ENCODE measurements around the gene LKAAEAR1. TPM values are rescaled to one million over a fixed set of nuclear protein-coding genes. Genes with fewer than 3 reads are reported as not detected.
A peak's percentile ranks its signal among the peaks of the same experiment; 100 is the strongest.

Gene LKAAEAR1
- polyA plus RNA-seq, 1 donor from 2014 or later: 0.83 TPM

- Mint-ChIP-seq H3K9me3 (no peaks in the 10 kb centered on the region), H3K27me3 (peaks cover 26% of the 10 kb centered on the region), H3K27ac (no peak overlapping the region), H3K4me3 (peak overlapping the region in 3 of 4 donors; percentile 54 to 86 (median 83)), H3K36me3 (no peaks in the 10 kb centered on the region), H3K4me1 (peaks cover 0 to 13% (median 2%) of the 10 kb centered on the region in 3 donors)
Observed at GRCh38 chr20:64043768-64044167, 40.4 kb downstream of the LKAAEAR1 start.

GRCh38 chr20:64042054-64042781 is 42.0 kb downstream of the LKAAEAR1 start:
- Mint-ChIP-seq H3K4me1 (peaks cover 2 to 13% (median 5%) of the 10 kb centered on the region in 3 donors), H3K4me3 (peak overlapping the region in 3 of 4 donors; percentile 75 to 90 (median 89)), H3K27me3 (peaks cover 24% of the 10 kb centered on the region), H3K36me3 (no peaks in the 10 kb centered on the region), H3K9me3 (no peaks in the 10 kb centered on the region), H3K27ac (no peak overlapping the region)

DNA sequence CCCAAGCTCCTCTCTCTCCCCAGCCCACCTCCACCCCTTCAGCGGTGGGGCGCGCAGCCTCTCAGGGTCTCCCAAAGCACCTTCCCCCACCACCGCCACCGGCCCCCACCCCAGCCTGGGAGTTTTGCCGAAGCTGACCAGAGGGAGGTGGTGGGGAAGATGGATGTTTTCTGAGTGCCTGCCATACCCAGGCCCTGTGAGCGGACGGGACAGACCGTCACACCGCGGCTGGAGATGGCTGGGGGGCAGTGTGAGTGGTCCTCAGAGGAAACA is 42.5 kb downstream of the LKAAEAR1 start:
- peaks cover 2 to 13% (median 5%) of the 10 kb centered on the region in 3 donors for H3K4me1 Mint-ChIP-seq
- no peaks in the 10 kb centered on the region for H3K9me3 Mint-ChIP-seq
- H3K27me3 Mint-ChIP-seq: peaks cover 19% of the 10 kb centered on the region
- H3K4me3 Mint-ChIP-seq: peak overlapping the region in 3 of 4 donors; percentile 75 to 90 (median 89)
- H3K36me3 Mint-ChIP-seq: no peaks in the 10 kb centered on the region
- no peak overlapping the region for H3K27ac Mint-ChIP-seq

DNA sequence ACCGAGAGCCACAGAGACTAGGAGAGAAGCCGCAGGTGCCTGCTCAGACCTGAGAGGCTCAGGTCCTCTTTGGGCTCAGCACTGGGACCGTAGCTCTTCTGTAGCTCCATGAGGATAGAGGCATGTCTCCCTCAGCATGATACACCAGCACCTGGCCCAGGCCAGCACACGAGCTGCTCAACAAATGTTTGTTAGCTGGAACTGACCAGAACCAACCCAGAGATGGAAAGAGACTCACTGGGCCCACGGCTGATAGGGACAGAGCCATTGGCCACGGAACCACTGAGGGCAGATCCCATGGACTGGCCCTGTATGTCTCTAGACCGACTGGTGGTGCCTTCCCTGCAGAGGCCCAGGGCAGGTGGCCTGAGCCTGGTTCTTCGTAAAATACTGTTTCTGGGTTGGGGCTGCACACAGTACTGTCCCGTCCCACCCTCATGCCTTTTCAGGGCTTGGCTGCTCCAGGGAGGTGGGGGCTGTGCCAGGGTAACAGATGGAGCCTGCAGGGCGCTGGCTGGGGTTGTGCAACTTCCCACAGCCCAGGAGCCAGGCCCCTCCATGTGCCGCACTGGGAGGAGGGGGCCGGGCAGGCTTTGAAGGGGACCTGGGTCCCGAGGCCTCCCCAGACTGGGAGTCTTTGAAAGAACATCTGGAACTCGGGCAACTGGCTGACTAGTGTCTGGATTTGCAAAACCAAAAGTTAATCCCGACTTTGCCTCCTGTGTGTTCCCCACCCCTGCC is 43.0 kb downstream of the LKAAEAR1 start:
- H3K27me3 Mint-ChIP-seq: peaks cover 15% of the 10 kb centered on the region
- peaks cover 2 to 13% (median 5%) of the 10 kb centered on the region in 3 donors for H3K4me1 Mint-ChIP-seq
- H3K36me3 Mint-ChIP-seq: no peaks in the 10 kb centered on the region
- no peaks in the 10 kb centered on the region for H3K9me3 Mint-ChIP-seq
- peak overlapping the region in 3 of 4 donors; percentile 57 to 90 (median 57) for H3K4me3 Mint-ChIP-seq
- no peak overlapping the region for H3K27ac Mint-ChIP-seq

DNA sequence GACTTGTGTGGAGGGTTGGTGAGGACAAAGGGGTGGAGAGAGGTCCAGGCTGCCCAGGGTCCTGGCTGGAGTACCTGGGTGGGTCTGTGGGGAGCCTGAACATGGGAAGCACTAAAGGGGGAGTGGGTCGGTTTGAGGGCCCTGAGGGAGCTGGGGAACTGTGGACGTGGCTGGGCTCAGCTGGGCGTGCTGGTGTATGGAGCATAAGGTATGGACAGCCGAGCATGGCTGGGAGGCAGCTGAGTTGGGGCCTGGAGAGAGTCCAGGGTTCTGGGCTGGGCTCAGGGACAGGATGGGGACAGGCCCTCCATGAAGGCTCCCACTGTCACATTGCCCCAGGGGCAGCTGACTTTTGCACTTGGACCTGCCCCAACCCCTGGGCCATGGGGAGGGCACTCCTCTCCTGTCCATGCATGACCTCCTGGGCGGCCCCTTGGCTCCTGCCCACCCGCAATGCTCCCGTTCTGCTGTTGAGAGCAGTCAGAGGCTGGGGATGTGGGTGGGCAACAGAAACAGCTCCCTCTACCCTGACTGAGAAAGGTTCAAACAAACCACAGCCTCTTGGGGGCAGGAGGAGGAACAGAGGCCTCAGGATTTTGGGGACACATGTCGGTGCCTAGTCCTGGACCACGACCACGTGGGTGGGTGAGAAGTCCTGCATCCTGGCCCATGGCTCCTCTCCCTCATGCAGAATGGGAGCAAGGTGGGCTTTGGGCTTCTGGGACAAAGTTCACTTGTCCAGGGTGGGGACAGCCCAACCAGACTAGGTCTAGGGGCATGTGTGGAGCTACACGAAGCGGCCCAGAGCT is 43.8 kb downstream of the LKAAEAR1 start:
- Mint-ChIP-seq H3K27me3 (peaks cover 12% of the 10 kb centered on the region), H3K27ac (peak overlapping the region in 1 of 3 donors; percentile 77), H3K36me3 (no peaks in the 10 kb centered on the region), H3K9me3 (no peaks in the 10 kb centered on the region), H3K4me3 (peak overlapping the region; percentile 33 to 58 (median 42)), H3K4me1 (peaks cover 2 to 13% (median 5%) of the 10 kb centered on the region in 3 donors)

DNA sequence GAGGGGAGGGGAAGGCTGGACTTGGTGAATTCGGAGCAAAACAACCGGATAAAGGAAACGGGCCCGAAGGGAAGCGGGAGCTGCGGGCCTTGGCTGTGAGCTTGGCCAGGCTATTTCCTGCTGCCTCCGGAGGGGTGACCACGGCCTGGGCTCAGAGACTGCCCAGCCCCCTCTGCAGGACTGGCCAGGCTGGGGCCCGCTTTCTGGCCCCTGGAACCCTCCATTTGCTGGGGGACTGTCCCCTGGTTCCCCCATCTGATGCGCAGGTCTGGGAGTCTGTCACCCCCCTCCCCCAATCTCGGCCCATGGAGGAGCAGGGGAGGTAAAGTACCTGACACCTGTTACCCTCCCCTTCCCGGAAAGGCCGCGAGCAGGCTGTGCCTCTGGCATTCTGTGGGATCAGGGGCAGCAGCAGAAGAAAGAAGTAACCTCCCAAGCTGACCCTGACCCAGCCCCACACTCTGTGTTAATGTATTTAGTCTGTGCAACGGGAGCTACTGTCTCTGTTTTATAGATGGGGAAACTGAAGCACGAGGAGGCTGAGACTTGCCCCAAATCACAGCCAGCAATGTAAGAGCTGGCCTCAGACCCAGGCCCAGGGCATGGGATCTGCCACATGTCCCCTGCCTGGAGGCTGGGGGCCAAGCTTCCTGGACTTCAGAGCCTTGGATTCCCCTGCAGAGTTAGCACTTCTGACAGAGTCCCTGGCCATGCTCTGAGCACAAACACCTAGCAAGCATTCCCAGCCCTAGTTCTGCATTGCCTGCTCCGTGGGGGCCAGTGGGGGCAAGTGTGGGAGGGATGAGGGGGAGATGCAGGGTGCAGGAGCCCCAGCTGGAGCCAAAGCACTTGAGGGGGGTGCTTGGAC is 44.7 kb downstream of the LKAAEAR1 start:
- Mint-ChIP-seq H3K36me3 (no peaks in the 10 kb centered on the region), H3K27me3 (peaks cover 12% of the 10 kb centered on the region), H3K9me3 (no peaks in the 10 kb centered on the region), H3K4me1 (peaks cover 2 to 13% (median 5%) of the 10 kb centered on the region in 3 donors), H3K4me3 (peak overlapping the region; percentile 55 to 88 (median 64)), H3K27ac (peak overlapping the region in 1 of 3 donors; percentile 67)

GRCh38 chr20:64038565-64039292 is 45.5 kb downstream of the LKAAEAR1 start:
- peak overlapping the region in 2 of 3 donors; percentile 23 to 67 for H3K27ac Mint-ChIP-seq
- H3K27me3 Mint-ChIP-seq: peaks cover 12% of the 10 kb centered on the region
- H3K36me3 Mint-ChIP-seq: no peaks in the 10 kb centered on the region
- H3K4me1 Mint-ChIP-seq: peaks cover 2 to 12% (median 6%) of the 10 kb centered on the region in 3 donors
- no peaks in the 10 kb centered on the region for H3K9me3 Mint-ChIP-seq
- peak overlapping the region in 3 of 4 donors; percentile 70 to 88 (median 86) for H3K4me3 Mint-ChIP-seq

- peak overlapping the region in 3 of 4 donors; percentile 45 to 85 (median 62) for H3K4me3 Mint-ChIP-seq
- H3K27me3 Mint-ChIP-seq: peaks cover 12% of the 10 kb centered on the region
- no peaks in the 10 kb centered on the region for H3K9me3 Mint-ChIP-seq
- no peaks in the 10 kb centered on the region for H3K36me3 Mint-ChIP-seq
- H3K27ac Mint-ChIP-seq: no peak overlapping the region
- peaks cover 2 to 8% (median 7%) of the 10 kb centered on the region in 3 donors for H3K4me1 Mint-ChIP-seq
Observed at GRCh38 chr20:64038224-64038564, 46.0 kb downstream of the LKAAEAR1 start.

DNA sequence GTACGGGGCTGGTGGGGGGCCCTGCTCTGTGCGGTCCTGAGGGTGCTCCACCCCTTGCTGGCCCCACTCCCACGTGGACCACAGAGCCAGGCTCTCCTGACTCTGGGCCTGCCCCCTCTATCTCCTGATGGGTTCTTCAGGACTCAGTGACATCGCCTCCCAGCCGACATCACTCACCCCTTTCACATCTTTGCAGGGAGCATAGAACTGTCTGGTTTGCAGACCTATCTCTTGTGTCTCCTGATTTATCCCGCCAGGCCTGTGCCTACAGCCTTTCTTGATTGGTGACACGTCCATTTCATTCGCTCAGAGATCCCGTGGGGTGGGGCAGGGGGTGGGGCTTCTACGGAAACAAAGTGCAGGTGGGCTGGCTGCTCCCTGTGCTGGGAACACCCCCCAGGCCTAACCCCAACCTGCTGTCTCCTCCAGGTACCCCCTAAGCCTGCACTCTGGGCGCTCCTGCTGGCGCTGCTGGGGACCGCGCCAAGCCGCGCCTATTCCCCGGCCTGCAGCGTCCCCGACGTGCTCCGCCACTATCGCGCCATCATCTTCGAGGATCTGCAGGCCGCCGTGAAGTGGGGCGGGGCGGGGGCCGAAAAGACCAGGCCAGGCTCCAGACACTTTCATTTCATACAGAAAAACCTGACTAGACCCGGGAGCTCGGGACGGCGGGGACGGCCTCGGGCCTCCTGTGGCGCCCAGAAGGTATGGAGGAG is 46.5 kb downstream of the LKAAEAR1 start:
- peaks cover 12% of the 10 kb centered on the region for H3K27me3 Mint-ChIP-seq

GRCh38 chr20:64037199-64037497 is 47.0 kb downstream of the LKAAEAR1 start:
- no peaks in the 10 kb centered on the region for H3K36me3 Mint-ChIP-seq
- peak overlapping the region in 2 of 4 donors; percentile 35 to 71 for H3K4me3 Mint-ChIP-seq
- peaks cover 12% of the 10 kb centered on the region for H3K27me3 Mint-ChIP-seq
- peaks cover 2 to 8% (median 6%) of the 10 kb centered on the region in 3 donors for H3K4me1 Mint-ChIP-seq
- H3K27ac Mint-ChIP-seq: peak overlapping the region in 1 of 3 donors; percentile 28
- no peaks in the 10 kb centered on the region for H3K9me3 Mint-ChIP-seq

More for the DNA sequence above, 46.5 kb downstream of the LKAAEAR1 start:
- no peaks in the 10 kb centered on the region for H3K36me3 Mint-ChIP-seq
- peak overlapping the region in 1 of 3 donors; percentile 28 for H3K27ac Mint-ChIP-seq
- no peaks in the 10 kb centered on the region for H3K9me3 Mint-ChIP-seq
- H3K4me1 Mint-ChIP-seq: peaks cover 2 to 8% (median 7%) of the 10 kb centered on the region in 3 donors
- H3K4me3 Mint-ChIP-seq: peak overlapping the region; percentile 35 to 85 (median 66)

- H3K9me3 Mint-ChIP-seq: no peaks in the 10 kb centered on the region
- H3K4me1 Mint-ChIP-seq: peaks cover 2 to 8% (median 5%) of the 10 kb centered on the region in 3 donors
- peaks cover 12% of the 10 kb centered on the region for H3K27me3 Mint-ChIP-seq
- H3K4me3 Mint-ChIP-seq: no peak overlapping the region
- peak overlapping the region in 1 of 3 donors; percentile 48 for H3K27ac Mint-ChIP-seq
- no peaks in the 10 kb centered on the region for H3K36me3 Mint-ChIP-seq
Observed at GRCh38 chr20:64036346-64037198, 47.6 kb downstream of the LKAAEAR1 start.

DNA sequence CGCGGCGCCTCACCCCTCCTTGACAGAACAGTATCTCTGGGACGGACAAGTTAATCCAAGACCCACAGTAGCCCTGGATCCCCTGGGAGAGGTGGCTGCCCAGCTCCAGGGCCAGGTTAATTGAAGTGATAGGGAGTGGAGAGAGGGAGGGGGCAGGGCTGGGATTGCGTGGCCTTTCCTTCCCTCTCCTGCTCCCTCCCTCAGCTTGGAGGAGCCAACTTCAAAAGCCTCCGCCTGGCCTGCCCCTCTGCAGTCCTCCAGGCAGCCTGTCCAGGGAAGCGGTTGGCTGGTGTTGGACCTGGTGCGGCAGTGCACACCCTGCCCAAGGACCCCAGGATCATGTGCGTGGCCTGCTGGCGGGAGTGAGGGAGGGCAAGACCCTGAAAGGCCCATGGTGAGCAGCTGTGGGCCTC is 48.3 kb downstream of the LKAAEAR1 start, which contains the start of gene C20orf204:
Gene C20orf204 (plus strand): TSS at position 250 of the 413 bp plus-strand sequence. CDS start 142 bp downstream, at position 392.
- Mint-ChIP-seq H3K4me1 (peaks cover 2 to 8% (median 5%) of the 10 kb centered on the region in 3 donors), H3K36me3 (no peaks in the 10 kb centered on the region), H3K27me3 (peaks cover 9% of the 10 kb centered on the region), H3K9me3 (no peaks in the 10 kb centered on the region), H3K27ac (peak within 1 kb of the TSS in 2 of 3 donors; percentile 58 to 92), H3K4me3 (peak within 1 kb of the TSS in 1 of 4 donors; percentile 67)

Data from IgD-negative memory B cell (primary cell).